GM23338 (cell line): Measurements from ENCODE around the gene SNAPC4. TPM values are rescaled to one million over a fixed set of nuclear protein-coding genes. Genes with fewer than 3 reads are reported as not detected.

ENCODE experiments used
- ATAC-seq: fragments of 200-7000 bp; cut with Tn5 transposase; 3 replicates; pipeline ENCODE4 v1.9.1; 2020
- DNase-seq: peaks from one replicate; pipeline ENCODE4 v3.0.0-alpha.2; 2015; ENCODE audit warnings: low spot score
- H2AFZ ChIP-seq: fragments of 200-600 bp; sonication (generic); 2 replicates; pipeline ENCODE4 v1.8.0; 2016; ENCODE audit warnings: antibody characterized with exemption, mild to moderate bottlenecking, moderate library complexity
- H3F3A ChIP-seq: fragments of 200-600 bp; sonication (generic); replicated peaks from 2 replicates; pipeline ENCODE4 v1.8.0; 2017; ENCODE audit warnings: antibody characterized with exemption, mixed run types, low read depth
- H3K27ac ChIP-seq: fragments of 200-600 bp; sonication (generic); 2 replicates; pipeline ENCODE4 v1.6.1; 2016; ENCODE audit warnings: low read depth
- H3K27me3 ChIP-seq: fragments of 200-600 bp; sonication (generic); 2 replicates; pipeline ENCODE4 v1.8.0; 2016; ENCODE audit warnings: mild to moderate bottlenecking, mixed run types, moderate library complexity; ENCODE audit not compliant: insufficient read depth
- H3K36me3 ChIP-seq: fragments of 200-600 bp; sonication (generic); 2 replicates; pipeline ENCODE4 v1.8.0; 2016; ENCODE audit warnings: mild to moderate bottlenecking; ENCODE audit not compliant: insufficient read depth
- H3K4me1 ChIP-seq: fragments of 200-600 bp; sonication (generic); 2 replicates; pipeline ENCODE4 v1.8.0; 2016; ENCODE audit warnings: mild to moderate bottlenecking, moderate library complexity; ENCODE audit not compliant: insufficient read depth
- H3K4me2 ChIP-seq: fragments of 200-600 bp; sonication (generic); 2 replicates; pipeline ENCODE4 v1.7.1; 2017; ENCODE audit warnings: mixed run types
- H3K4me3 ChIP-seq: fragments of 200-600 bp; sonication (generic); 2 replicates; pipeline ENCODE4 v1.6.1; 2016; ENCODE audit warnings: mixed run types
- H3K79me2 ChIP-seq: fragments of 200-600 bp; sonication (generic); replicated peaks from 2 replicates; pipeline ENCODE4 v1.8.0; 2017; ENCODE audit warnings: mild to moderate bottlenecking; ENCODE audit not compliant: insufficient read depth
- H3K9me2 ChIP-seq: fragments of 200-600 bp; sonication (generic); 2 replicates; pipeline ENCODE4 v1.8.0; 2017; ENCODE audit not compliant: insufficient read depth
- H4K20me1 ChIP-seq: fragments of 200-600 bp; sonication (generic); replicated peaks from 2 replicates; pipeline ENCODE4 v1.8.0; 2017; ENCODE audit warnings: mild to moderate bottlenecking; ENCODE audit not compliant: insufficient read depth
- H3K27ac Mint-ChIP-seq: 2 replicates; pipeline ENCODE4 v1.8.0; 2020; ENCODE audit warnings: inconsistent platforms, mild to moderate bottlenecking, moderate library complexity, mixed read lengths
- H3K27me3 Mint-ChIP-seq: 3 replicates; pipeline ENCODE4 v1.8.0; 2022; ENCODE audit warnings: low read depth, mild to moderate bottlenecking, moderate library complexity, mixed read lengths, inconsistent platforms; ENCODE audit not compliant: insufficient read depth, poor library complexity
- H3K36me3 Mint-ChIP-seq: 3 replicates; pipeline ENCODE4 v1.8.0; 2021; ENCODE audit warnings: low read depth, mild to moderate bottlenecking, inconsistent platforms, moderate library complexity, mixed read lengths
- H3K4me1 Mint-ChIP-seq: 3 replicates; pipeline ENCODE4 v1.8.0; 2020; ENCODE audit warnings: mild to moderate bottlenecking, inconsistent platforms, mixed read lengths
- H3K4me3 Mint-ChIP-seq: 3 replicates; pipeline ENCODE4 v1.8.0; 2021; ENCODE audit warnings: moderate library complexity, mild to moderate bottlenecking, inconsistent platforms, mixed read lengths
- H3K9me3 Mint-ChIP-seq: 3 replicates; pipeline ENCODE4 v1.8.0; 2020; ENCODE audit warnings: moderate library complexity, mild to moderate bottlenecking, inconsistent platforms, mixed read lengths
- CREB1 ChIP-seq: fragments of 250-450 bp; sonication (Bioruptor Pico); IDR thresholded peaks from 2 replicates; pipeline ENCODE4 v1.5.0; 2020; ENCODE audit warnings: low read depth, mild to moderate bottlenecking, moderate library complexity
- ETS1 ChIP-seq: IDR thresholded peaks from 2 replicates; pipeline ENCODE4 v1.6.1; 2016; ENCODE audit warnings: antibody characterized with exemption
- EZH2 ChIP-seq: fragments of 200-600 bp; sonication (generic); IDR thresholded peaks from one replicate; pipeline ENCODE4 v1.8.0; 2017; ENCODE audit warnings: antibody characterized with exemption, mild to moderate bottlenecking, low read depth; ENCODE audit not compliant: unreplicated experiment
- EZH2phosphoT487 ChIP-seq: fragments of 200-600 bp; sonication (generic); IDR thresholded peaks from one replicate; pipeline ENCODE4 v1.8.1; 2018; ENCODE audit warnings: antibody characterized with exemption; ENCODE audit not compliant: unreplicated experiment
- JUNB ChIP-seq: IDR thresholded peaks from one replicate; pipeline ENCODE4 v1.6.1; 2016; ENCODE audit warnings: antibody characterized with exemption; ENCODE audit not compliant: unreplicated experiment
- NANOG ChIP-seq: IDR thresholded peaks from 2 replicates; pipeline ENCODE4 v1.6.1; 2016; ENCODE audit warnings: antibody characterized with exemption, borderline replicate concordance
- POLR2AphosphoS5 ChIP-seq: IDR thresholded peaks from 2 replicates; pipeline ENCODE4 v1.6.1; 2016; ENCODE audit warnings: antibody characterized with exemption, low read depth
- STAT1 ChIP-seq: IDR thresholded peaks from one replicate; pipeline ENCODE4 v1.6.1; 2016; ENCODE audit warnings: antibody characterized with exemption; ENCODE audit not compliant: unreplicated experiment
- ZNF114 ChIP-seq: fragments of 250-450 bp; sonication (Bioruptor Pico); IDR thresholded peaks from 2 replicates; pipeline ENCODE4 v1.5.0; 2020; ENCODE audit warnings: mild to moderate bottlenecking, moderate library complexity
- ZNF331 ChIP-seq: fragments of 250-450 bp; sonication (Bioruptor Pico); IDR thresholded peaks from 2 replicates; pipeline ENCODE4 v1.5.0; 2020; ENCODE audit warnings: low read depth, mild to moderate bottlenecking, moderate library complexity
- polyA plus RNA-seq: library from polyadenylated mRNA; unstranded; fragments of >200 nt; fragmentation: Nextera tagmentation; extraction: Ambion mirVana; gene quantifications from 2 replicates; pipeline ENCODE4 v1.2.1, GENCODE V29; 2016
- total RNA-seq: library from RNA; depleted of rRNA; stranded (reverse); fragments of >200 nt; shearing (Covaris generic); gene quantifications from 2 replicates; pipeline ENCODE4 v1.2.3, GENCODE V29; 2014
- TF ChIP-seq, protein P1 (sequence below), 2 experiments: fragments of 200-600 bp in 1 of 2; sonication (generic) in 1 of 2; conservative IDR thresholded peaks; 2 replicates each; pipeline versions ENCODE4 v1.5.1 to v1.6.1; 2016 to 2017; ENCODE audit warnings: antibody characterized with exemption in 2 of 2, low read depth in 2 of 2, mild to moderate bottlenecking in 2 of 2, moderate library complexity in 1 of 2
- TF ChIP-seq, protein P2 (sequence below): fragments of 250-450 bp; sonication (Bioruptor Pico); IDR thresholded peaks from 2 replicates; pipeline ENCODE4 v1.5.0; 2020; ENCODE audit warnings: mild to moderate bottlenecking, moderate library complexity
- TF ChIP-seq, protein P3 (sequence below): IDR thresholded peaks from one replicate; pipeline ENCODE4 v1.6.1; 2018; ENCODE audit warnings: antibody characterized with exemption; ENCODE audit not compliant: unreplicated experiment

Gene SNAPC4
- total and polyA plus RNA-seq, 2 experiments from 2014 or later, result 8.8 to 22.7 TPM

- no peak overlapping the region for H3K4me2 ChIP-seq
- no peak overlapping the region for H2AFZ ChIP-seq
- H3K27me3 Mint-ChIP-seq, result peaks cover 1% of the 10 kb centered on the region
- H3K27ac Mint-ChIP-seq, result no peak overlapping the region
- H3K27me3 ChIP-seq, result no peaks in the 10 kb centered on the region
- no peak overlapping the region for H3K27ac ChIP-seq
- H3K4me3 ChIP-seq, result no peak overlapping the region
- 0 out of 2 replicates have a peak, but pooled peaks cover 6% of the 10 kb centered on the region for H3K79me2 ChIP-seq
- TF ChIP-seq EZH2, result no peak
- no peak for TF ChIP-seq STAT1
- TF ChIP-seq, protein P1, sequence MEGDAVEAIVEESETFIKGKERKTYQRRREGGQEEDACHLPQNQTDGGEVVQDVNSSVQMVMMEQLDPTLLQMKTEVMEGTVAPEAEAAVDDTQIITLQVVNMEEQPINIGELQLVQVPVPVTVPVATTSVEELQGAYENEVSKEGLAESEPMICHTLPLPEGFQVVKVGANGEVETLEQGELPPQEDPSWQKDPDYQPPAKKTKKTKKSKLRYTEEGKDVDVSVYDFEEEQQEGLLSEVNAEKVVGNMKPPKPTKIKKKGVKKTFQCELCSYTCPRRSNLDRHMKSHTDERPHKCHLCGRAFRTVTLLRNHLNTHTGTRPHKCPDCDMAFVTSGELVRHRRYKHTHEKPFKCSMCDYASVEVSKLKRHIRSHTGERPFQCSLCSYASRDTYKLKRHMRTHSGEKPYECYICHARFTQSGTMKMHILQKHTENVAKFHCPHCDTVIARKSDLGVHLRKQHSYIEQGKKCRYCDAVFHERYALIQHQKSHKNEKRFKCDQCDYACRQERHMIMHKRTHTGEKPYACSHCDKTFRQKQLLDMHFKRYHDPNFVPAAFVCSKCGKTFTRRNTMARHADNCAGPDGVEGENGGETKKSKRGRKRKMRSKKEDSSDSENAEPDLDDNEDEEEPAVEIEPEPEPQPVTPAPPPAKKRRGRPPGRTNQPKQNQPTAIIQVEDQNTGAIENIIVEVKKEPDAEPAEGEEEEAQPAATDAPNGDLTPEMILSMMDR (conservative IDR thresholded peaks at IDR 0.05; ENCODE audit: low read depth in 2 of 2), result no peak
- TF ChIP-seq CREB1, result no peak
- TF ChIP-seq NANOG, result no peak
- no peak for TF ChIP-seq ZNF114
- no peak for TF ChIP-seq EZH2phosphoT487
- no peak for TF ChIP-seq JUNB
- TF ChIP-seq, protein P2, sequence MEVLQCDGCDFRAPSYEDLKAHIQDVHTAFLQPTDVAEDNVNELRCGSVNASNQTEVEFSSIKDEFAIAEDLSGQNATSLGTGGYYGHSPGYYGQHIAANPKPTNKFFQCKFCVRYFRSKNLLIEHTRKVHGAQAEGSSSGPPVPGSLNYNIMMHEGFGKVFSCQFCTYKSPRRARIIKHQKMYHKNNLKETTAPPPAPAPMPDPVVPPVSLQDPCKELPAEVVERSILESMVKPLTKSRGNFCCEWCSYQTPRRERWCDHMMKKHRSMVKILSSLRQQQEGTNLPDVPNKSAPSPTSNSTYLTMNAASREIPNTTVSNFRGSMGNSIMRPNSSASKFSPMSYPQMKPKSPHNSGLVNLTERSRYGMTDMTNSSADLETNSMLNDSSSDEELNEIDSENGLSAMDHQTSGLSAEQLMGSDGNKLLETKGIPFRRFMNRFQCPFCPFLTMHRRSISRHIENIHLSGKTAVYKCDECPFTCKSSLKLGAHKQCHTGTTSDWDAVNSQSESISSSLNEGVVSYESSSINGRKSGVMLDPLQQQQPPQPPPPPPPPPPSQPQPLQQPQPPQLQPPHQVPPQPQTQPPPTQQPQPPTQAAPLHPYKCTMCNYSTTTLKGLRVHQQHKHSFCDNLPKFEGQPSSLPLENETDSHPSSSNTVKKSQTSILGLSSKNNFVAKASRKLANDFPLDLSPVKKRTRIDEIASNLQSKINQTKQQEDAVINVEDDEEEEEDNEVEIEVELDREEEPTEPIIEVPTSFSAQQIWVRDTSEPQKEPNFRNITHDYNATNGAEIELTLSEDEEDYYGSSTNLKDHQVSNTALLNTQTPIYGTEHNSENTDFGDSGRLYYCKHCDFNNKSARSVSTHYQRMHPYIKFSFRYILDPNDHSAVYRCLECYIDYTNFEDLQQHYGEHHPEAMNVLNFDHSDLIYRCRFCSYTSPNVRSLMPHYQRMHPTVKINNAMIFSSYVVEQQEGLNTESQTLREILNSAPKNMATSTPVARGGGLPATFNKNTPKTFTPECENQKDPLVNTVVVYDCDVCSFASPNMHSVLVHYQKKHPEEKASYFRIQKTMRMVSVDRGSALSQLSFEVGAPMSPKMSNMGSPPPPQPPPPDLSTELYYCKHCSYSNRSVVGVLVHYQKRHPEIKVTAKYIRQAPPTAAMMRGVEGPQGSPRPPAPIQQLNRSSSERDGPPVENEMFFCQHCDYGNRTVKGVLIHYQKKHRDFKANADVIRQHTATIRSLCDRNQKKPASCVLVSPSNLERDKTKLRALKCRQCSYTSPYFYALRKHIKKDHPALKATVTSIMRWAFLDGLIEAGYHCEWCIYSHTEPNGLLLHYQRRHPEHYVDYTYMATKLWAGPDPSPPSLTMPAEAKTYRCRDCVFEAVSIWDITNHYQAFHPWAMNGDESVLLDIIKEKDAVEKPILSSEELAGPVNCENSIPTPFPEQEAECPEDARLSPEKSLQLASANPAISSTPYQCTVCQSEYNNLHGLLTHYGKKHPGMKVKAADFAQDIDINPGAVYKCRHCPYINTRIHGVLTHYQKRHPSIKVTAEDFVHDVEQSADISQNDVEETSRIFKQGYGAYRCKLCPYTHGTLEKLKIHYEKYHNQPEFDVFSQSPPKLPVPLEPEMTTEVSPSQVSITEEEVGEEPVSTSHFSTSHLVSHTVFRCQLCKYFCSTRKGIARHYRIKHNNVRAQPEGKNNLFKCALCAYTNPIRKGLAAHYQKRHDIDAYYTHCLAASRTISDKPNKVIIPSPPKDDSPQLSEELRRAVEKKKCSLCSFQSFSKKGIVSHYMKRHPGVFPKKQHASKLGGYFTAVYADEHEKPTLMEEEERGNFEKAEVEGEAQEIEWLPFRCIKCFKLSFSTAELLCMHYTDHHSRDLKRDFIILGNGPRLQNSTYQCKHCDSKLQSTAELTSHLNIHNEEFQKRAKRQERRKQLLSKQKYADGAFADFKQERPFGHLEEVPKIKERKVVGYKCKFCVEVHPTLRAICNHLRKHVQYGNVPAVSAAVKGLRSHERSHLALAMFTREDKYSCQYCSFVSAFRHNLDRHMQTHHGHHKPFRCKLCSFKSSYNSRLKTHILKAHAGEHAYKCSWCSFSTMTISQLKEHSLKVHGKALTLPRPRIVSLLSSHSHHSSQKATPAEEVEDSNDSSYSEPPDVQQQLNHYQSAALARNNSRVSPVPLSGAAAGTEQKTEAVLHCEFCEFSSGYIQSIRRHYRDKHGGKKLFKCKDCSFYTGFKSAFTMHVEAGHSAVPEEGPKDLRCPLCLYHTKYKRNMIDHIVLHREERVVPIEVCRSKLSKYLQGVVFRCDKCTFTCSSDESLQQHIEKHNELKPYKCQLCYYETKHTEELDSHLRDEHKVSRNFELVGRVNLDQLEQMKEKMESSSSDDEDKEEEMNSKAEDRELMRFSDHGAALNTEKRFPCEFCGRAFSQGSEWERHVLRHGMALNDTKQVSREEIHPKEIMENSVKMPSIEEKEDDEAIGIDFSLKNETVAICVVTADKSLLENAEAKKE (CRISPR knock-in tag), result no peak
- no peak for TF ChIP-seq ZNF331 (CRISPR knock-in tag)
- TF ChIP-seq ETS1, result no peak
- TF ChIP-seq, protein P3, sequence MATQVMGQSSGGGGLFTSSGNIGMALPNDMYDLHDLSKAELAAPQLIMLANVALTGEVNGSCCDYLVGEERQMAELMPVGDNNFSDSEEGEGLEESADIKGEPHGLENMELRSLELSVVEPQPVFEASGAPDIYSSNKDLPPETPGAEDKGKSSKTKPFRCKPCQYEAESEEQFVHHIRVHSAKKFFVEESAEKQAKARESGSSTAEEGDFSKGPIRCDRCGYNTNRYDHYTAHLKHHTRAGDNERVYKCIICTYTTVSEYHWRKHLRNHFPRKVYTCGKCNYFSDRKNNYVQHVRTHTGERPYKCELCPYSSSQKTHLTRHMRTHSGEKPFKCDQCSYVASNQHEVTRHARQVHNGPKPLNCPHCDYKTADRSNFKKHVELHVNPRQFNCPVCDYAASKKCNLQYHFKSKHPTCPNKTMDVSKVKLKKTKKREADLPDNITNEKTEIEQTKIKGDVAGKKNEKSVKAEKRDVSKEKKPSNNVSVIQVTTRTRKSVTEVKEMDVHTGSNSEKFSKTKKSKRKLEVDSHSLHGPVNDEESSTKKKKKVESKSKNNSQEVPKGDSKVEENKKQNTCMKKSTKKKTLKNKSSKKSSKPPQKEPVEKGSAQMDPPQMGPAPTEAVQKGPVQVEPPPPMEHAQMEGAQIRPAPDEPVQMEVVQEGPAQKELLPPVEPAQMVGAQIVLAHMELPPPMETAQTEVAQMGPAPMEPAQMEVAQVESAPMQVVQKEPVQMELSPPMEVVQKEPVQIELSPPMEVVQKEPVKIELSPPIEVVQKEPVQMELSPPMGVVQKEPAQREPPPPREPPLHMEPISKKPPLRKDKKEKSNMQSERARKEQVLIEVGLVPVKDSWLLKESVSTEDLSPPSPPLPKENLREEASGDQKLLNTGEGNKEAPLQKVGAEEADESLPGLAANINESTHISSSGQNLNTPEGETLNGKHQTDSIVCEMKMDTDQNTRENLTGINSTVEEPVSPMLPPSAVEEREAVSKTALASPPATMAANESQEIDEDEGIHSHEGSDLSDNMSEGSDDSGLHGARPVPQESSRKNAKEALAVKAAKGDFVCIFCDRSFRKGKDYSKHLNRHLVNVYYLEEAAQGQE, result no peak
- no peak for TF ChIP-seq POLR2AphosphoS5
- no peak for ATAC-seq
- H3K9me3 Mint-ChIP-seq, result no peaks in the 10 kb centered on the region
- peaks cover 76% of the 10 kb centered on the region for H3K36me3 Mint-ChIP-seq
- DNase-seq, result no peak
- H3K4me1 Mint-ChIP-seq, result no peaks in the 10 kb centered on the region
- H3F3A ChIP-seq, result 0 out of 2 replicates have a peak, but pooled peaks cover 3% of the 10 kb centered on the region
- H3K4me1 ChIP-seq, result no peaks in the 10 kb centered on the region
- peaks cover 14% of the 10 kb centered on the region for H4K20me1 ChIP-seq
- no peaks in the 10 kb centered on the region for H3K9me2 ChIP-seq
- no peak overlapping the region for H3K4me3 Mint-ChIP-seq
- peaks cover 26% of the 10 kb centered on the region for H3K36me3 ChIP-seq
Measured at GRCh38 chr9:136387217-136387616, 12.8 kb downstream of the SNAPC4 start.
